GM21825 (cell line): ENCODE measurements around the gene IL1RAPL1.

Experiments used
- ATAC-seq: cut with Tn5 transposase; IDR thresholded peaks from one replicate; pipeline ENCODE4 v1.9.1; 2021; ENCODE audit warnings: mild to moderate bottlenecking, moderate library complexity; ENCODE audit not compliant: unreplicated experiment

IL1RAPL1 gene

DNA sequence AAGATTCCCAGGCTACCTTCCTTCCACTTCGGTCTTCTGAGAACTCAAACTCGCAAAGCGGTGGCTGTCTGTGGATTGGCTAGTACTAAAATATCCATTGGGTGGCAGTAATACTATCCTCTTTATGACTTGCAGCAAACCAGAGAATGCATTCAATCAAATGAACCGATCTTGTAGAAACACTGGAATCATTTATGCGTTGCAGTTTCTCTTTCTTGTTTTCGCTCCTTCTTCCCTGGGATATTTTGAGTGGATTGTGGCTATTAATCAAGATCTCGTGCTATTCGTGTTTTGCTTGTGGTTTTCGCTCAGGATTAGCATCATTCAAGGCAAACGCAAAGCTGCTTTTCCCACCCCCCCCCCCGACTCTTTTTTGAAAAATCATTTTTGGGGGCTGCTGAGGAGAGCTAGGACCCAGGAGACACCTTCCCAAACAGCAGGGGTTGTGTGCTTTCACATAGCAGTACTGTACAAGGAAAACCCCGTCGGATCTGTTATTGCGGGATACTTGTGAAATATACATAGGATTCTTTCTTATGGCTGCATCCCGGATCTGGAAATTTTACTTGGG is at the start of gene IL1RAPL1:
Gene IL1RAPL1 (plus strand): TSS at position 466 of the 571 bp plus-strand sequence.
- no peak for ATAC-seq

DNA sequence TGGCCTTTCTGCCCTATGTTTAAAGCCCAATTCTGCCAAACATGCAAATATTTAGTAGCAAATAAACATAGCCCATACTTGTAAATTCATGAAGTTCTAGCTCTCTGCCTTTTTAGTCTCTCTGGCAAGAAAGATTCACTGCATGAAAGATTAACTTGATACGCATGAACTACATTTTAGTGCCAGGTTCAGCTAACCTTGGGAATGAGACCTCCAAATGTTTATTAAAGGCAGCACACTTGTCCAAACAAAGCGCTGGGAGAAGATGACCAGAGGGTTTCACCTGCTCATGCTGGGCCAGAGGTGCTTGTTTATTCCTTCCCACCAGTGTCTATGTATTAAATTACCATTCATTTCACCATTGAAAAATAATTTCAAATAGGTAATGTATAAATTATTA is 44.5 kb upstream of the IL1RAPL1 start:
- ATAC-seq: no peak

GRCh38 chrX:28549838-28550237 is 37.4 kb upstream of the IL1RAPL1 start:
- ATAC-seq: no peak

GRCh38 chrX:28550331-28550872 is 36.8 kb upstream of the IL1RAPL1 start:
- ATAC-seq: no peak

DNA sequence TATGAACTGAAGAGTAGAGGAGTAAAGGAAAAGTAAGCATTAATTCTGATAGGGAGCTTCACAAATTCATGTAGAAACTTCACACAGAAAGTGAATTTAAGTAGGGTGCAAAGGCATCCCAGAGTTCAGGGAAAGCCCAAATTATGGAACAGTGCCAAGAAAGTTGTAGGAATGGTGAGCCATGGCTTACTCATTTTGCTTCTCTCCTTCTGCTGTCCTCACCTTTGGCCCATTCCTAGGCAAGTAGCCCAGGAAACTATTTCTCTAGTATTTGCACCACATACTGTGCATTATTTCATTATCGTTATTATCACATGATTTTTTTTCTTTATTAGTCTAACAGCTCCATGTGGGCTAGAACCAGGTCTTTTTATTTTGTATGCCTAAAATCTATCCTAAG is 34.9 kb upstream of the IL1RAPL1 start:
- ATAC-seq: no peak

GRCh38 chrX:28552882-28553829 is 34.1 kb upstream of the IL1RAPL1 start:
- no peak for ATAC-seq

DNA sequence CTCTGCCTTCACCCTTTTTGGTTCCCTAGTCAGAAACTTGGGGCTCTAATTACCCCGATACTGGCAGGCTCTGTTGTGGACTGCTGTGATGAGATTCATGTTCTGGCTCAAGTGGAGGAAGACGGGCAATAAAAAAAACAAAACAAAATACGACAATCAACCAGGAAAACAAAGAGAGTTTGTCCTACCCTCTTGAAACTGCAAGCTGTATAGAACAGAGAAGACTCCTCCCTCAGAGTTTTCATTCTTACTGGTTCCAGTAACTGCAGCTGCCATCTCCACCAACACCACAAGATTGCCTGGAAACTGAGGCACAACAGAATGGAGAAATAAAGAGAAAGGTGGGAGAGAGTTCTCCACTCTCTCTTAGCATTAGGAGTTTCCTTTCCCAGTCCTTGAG is 11.1 kb upstream of the IL1RAPL1 start:
- no peak for ATAC-seq

DNA sequence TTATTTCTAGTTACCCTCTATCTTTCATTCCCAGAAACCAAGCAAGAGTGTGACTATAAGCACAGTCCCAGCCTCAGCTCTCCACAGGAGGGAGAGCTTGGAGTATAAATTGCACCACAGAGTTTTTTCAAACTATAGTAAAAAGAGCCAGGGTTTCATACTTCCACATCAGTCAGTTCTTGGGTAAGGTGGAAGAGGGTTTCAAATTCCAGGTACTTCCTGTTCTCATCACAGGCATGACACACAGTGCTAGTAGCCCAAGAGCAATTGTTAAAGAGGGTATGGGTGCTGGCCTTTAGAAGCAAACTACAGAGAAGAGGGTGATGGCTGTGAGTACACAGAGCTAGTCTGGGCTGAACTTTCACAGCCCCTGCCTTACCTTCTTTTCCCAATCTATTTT is 5.7 kb upstream of the IL1RAPL1 start:
- no peak for ATAC-seq

DNA sequence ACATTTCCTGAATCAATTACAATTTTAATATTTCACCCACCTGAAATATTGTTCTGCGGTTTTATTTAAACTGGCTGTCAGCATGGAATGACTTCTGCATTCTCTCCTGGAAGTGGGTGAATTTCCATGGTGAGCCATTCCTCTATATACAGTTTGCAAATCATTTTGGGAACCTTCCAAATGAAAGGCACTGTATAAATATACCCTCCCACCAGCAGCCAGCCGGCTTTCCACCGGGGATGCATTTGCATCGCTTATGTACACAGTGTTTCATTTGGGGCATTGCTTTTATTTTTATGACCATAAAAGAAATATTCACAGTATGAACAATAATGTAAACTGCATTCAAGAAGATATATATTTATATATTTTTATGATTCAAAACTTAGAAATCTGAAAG is 4.7 kb upstream of the IL1RAPL1 start:
- no peak for ATAC-seq

GRCh38 chrX:28584025-28584424 is 3.2 kb upstream of the IL1RAPL1 start:
- no peak for ATAC-seq

DNA sequence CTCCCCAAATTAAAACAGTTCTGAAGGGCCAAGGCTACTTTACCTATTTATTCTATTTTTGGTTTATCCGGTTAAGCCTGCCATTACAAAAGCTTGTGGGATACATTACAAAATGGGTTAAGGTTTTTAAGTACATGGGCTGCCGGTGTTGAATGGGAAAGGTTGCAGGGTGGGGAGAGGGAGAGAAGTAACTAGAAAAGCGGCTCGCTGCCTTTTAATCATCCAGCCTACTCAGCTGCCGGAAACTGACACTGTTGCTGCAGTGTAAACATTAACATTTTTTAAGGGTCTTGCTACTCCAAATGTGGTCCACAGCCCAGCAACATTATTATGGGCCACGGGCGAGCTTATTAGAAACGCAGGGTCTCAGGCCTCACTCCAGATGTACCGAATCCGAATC is 1.5 kb upstream of the IL1RAPL1 start:
- no peak for ATAC-seq

GRCh38 chrX:28586286-28586685 is 960 bp upstream of the IL1RAPL1 start:
- ATAC-seq: no peak

- no peak for ATAC-seq
Observed at GRCh38 chrX:28589046-28589445, 1.8 kb downstream of the IL1RAPL1 start.

GRCh38 chrX:28590396-28590795 is 3.1 kb downstream of the IL1RAPL1 start:
- ATAC-seq: no peak

- ATAC-seq: no peak
Observed at GRCh38 chrX:28591542-28591941, 4.3 kb downstream of the IL1RAPL1 start.

DNA sequence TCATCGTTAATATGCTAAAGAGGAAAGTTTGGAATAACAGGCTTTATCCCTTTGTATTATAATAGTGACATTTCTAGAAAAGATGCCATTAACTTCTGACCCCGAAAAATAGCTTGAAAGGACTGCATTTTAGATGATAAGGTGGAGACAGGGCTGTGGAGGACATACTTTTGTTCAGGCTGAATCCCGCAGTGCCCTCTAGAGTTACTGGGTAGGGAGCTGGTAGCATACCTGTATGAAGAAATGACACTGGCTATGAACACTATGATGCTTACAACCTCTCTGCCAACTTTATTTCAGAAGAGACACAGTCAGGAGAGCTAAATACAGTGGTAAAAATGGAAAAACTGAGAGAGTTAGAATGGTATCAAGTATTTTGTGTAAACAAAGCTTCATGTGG is 8.1 kb downstream of the IL1RAPL1 start:
- ATAC-seq: no peak

GRCh38 chrX:28599957-28600356 is 12.7 kb downstream of the IL1RAPL1 start:
- ATAC-seq: no peak

DNA sequence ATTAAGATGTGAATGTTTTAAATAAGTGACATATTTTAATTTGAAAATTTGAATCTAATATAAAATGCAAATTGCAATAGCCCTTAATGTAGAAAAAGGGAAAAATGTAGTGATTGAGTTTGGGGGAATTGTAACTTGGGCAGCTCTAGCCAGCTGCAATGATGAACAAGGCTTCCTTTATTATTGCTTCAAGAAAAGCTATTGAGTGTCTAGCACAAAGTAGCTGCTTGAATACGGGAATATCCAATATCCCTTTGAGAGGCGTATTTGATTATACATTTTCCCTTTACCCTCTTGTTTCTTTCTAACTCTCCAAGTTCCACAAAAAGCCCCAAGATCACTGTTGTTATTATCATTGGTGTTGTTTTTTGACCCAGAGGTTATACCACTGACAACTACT is 21.8 kb downstream of the IL1RAPL1 start:
- ATAC-seq: no peak

- ATAC-seq: no peak
Observed at GRCh38 chrX:28609917-28610613, 22.8 kb downstream of the IL1RAPL1 start.

DNA sequence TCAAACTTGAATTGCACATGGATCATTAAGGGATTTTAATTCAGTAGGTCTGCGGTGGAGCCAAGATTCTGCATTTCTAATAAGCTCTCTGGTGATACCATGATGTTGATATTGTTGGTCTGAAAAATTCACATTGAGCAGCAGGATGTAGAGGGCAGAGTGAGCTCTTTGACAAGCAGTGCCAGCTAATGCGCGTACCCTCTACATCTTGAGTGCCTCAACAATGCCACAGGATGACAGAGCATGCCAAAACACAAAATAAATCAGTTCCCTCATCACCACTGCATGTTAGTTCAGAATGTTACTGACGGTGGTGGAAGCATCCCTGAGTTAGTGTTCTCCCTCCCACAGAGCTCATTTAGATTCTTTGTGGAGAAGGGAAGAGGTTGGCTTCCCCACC is 23.5 kb downstream of the IL1RAPL1 start:
- no peak for ATAC-seq

DNA sequence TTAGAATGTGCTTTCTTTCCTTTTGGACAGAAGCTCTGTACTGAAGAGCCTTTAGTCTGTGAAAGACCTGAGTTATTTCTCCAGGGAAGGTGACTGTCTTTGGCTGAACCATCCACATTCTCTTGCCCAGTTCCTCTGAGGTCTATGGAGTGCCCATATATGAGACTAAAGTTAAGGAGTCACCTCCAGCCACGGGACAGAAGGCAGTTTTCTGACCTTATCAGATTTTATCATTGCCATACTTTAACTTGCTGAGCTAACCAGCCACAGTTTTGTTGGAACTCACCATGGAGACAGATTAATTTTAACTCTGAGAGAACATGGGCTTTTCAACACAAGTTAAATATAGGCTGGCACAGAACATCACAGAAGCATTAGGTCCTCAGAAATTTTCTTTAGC is 26.3 kb downstream of the IL1RAPL1 start:
- no peak for ATAC-seq

DNA sequence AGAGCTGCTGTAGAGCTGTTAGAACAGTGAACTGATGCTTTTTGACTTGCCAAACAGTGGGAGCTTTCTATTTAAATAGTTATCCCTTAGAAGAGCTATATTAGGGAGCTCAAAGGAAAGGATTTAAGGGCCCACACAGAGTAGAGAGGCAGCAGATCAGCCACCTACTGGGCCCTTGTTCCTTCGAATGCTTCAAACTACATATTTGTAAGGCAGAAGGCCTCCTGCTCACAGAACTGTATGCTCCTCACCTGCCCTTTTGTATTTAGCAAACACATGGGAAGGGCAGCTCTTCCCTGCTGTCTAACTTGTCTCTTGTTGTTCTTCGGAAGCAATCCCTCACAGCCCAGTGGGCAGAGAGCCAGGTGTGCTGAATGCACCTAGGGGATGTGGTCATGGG is 38.0 kb downstream of the IL1RAPL1 start:
- ATAC-seq: no peak
